Measurements from ENCODE around the gene UBAP1L.
"Not testable (repeated sequence)": the region's sequence is repeated elsewhere in the genome, so short reads cannot be mapped to it uniquely, and the experiment has no call there.

Gene UBAP1L

GRCh38 chr15:65115086-65115485 lies at the start of gene UBAP1L:
Gene UBAP1L (minus strand): TSS chr15:65115200. CDS start chr15:65106215, 8,985 bp downstream.
- DNase-seq (ENCODE audit: low spot score), result no peak

DNA sequence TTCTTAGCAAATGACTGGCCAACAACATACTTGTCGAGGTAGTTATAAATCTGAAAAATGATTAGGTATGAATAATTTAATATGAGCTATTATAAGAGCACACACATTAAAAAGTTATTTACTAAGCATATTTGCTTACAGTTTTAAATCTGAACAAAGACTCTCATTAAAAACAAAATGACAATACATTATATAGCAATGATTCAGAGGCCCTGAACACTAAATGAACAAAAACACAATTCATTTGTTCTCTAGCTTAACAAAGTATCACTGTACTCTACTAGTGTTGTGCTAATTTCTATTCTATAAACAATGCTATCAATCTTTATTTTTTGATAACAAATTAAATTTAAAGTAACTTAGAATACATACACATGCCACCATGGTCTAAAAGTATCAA lies 49.1 kb upstream of the UBAP1L start:
- DNase-seq (ENCODE audit: low spot score), result no peak

DNA sequence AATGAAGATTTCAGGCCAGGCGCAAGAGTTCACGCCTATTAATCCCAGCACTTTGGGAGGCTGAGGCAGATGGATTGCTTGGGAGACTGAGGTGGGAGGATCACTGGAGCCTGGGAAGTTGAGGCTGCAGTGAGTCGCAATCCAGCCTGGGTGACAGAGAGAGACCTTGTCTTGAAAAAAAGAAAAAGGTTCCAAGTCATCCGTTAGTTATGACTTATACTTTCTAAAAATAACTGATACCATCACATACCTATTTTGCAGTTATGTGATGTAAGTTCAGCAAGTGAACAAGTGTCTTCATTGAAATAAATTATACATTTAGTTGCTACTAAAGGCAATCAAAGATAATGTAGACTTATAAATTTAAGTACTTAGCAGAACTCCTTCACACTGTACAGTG lies 48.0 kb upstream of the UBAP1L start:
- no peak for DNase-seq (ENCODE audit: low spot score)

GRCh38 chr15:65156692-65157091 lies 41.7 kb upstream of the UBAP1L start:
- DNase-seq (ENCODE audit: low spot score), result no peak

- DNase-seq (ENCODE audit: low spot score), result no peak
Observed at GRCh38 chr15:65154720-65155119, 39.7 kb upstream of the UBAP1L start.

DNA sequence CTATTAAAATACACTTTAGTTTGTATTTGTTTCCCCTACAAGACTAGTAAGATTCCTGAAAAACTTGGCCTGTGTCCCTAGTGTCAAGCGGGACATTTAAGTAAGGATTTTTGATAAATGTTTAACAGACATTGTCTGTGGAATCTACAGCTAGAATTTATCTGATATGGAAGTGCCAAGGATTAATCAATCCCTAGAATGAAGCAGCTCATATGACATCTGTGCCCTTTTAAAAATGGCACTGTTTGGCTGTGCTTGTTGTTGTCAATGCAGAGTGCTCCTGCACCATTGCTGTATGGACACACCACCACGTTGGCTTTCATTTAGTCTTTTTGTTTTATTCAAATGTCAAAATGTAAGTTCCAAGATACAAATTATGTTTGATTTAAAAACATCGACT lies 32.9 kb upstream of the UBAP1L start:
- DNase-seq (ENCODE audit: low spot score), result no peak

- DNase-seq (ENCODE audit: low spot score), result no peak
Observed at GRCh38 chr15:65146438-65146837, 31.4 kb upstream of the UBAP1L start.

GRCh38 chr15:65138631-65139030 lies 23.6 kb upstream of the UBAP1L start:
- DNase-seq (ENCODE audit: low spot score), result not testable (repeated sequence)

GRCh38 chr15:65137893-65138292 lies 22.9 kb upstream of the UBAP1L start:
- not testable (repeated sequence) for DNase-seq (ENCODE audit: low spot score)

GRCh38 chr15:65137089-65137488 lies 22.1 kb upstream of the UBAP1L start:
- not testable (repeated sequence) for DNase-seq (ENCODE audit: low spot score)

DNA sequence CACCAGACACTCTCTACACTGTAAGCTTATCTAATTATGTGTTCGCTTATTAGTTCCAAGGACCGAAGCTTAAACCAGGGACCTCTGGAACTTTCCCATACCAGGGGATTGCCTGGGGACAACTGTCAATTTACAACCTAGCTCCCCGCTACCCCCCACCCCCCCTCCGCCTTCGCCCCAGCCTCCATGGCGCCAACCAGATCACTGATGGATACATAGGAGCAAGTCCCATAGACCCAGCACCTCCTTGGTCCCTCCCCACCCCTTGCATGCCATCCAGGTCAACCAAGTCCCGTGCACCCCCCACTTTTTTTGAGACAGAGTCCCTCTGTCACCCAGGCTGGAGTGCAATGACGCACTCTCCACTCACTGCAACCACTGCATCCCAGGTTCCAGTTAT lies 19.5 kb upstream of the UBAP1L start:
- DNase-seq (ENCODE audit: low spot score), result no peak

- peak; percentile 92 for DNase-seq (ENCODE audit: low spot score)
Observed at GRCh38 chr15:65133548-65134200, 18.7 kb upstream of the UBAP1L start, which contains the start of gene PDCD7. Gene PDCD7 (minus strand): TSS chr15:65133808. CDS start chr15:65133781, 27 bp downstream.

DNA sequence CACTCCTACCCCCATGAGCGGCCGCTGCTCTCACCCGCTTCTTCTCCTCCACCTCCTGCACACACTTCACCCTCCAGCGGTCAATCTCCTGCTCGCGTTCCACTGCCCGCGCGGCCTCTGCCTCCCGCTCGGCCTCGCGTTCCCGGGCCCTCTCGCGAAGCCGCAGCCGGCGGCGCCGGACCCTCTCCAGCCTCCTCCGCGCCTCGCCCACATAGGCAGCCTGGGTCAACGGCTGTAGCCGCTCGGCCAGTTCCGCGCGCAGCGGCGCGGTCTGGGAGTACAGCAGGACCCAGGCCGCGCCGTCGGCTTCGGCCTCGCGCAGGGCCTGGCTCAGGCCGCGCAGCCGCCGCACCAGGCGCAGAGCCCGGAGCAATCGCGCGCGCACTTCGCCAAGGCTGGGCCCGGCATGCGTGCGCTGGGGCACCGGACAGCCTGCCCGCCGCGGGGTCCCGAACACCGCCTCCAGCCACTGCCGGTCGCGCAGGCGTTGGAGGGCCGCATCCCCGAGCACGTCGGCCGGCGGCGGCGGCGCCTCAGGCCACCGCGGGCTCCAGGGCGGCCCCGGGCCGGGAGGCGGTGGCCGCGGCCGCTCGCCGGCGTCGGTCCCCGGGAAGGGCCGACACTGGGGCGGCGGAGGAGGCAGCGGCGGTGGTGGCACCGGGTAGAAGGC lies 18.0 kb upstream of the UBAP1L start:
- DNase-seq (ENCODE audit: low spot score), result peak; percentile 79

GRCh38 chr15:65130941-65131340 lies 15.9 kb upstream of the UBAP1L start:
- DNase-seq (ENCODE audit: low spot score), result no peak

DNA sequence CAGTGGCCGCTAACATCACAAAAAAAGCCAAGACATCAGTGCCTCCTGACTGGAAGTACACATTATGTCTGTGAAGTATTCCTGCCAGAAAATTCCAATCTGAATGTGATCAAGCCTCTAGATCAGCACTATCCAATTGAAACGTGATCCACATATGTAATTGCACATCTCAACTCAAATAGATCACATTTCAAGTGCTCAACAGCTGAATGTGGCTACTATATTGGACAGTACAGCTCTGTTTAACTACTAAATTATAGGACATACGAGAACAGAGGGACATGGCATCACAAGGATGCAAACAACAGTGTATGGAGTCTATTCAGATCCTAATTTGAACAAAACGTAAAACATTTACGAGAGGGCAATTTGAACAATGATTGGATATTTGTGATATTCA lies 542 bp upstream of the UBAP1L start:
- no peak for DNase-seq (ENCODE audit: low spot score)

GRCh38 chr15:65110676-65111292 lies 4.2 kb downstream of the UBAP1L start:
- no peak for DNase-seq (ENCODE audit: low spot score)

DNA sequence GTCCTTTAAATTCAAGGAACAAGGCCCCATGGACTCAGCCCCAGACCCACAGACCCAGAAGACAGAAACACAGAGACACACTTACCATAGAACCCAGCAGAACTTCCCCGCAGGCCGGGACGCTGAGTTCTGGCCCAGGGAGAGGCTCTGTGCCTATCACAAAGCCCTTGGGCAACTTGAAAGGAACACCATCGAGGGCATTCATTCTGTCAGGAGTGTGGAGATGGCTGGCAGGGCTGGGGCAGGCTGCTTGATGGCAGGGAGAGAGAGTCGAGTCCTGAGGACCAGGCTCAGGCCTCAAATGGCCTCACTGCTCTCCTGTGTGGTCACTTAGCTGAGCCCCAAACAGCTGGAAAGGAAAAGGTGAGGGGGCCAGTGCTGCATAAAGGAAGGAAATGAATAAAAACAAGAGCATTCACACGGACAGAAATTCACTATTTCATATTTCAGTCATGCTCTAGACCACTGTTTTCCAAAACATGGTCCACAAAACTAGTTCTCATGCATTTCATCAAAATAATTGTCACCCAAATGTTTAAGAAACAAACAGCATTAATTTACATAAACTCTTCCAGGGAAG lies 8.9 kb downstream of the UBAP1L start:
- no peak for DNase-seq (ENCODE audit: low spot score)

DNA sequence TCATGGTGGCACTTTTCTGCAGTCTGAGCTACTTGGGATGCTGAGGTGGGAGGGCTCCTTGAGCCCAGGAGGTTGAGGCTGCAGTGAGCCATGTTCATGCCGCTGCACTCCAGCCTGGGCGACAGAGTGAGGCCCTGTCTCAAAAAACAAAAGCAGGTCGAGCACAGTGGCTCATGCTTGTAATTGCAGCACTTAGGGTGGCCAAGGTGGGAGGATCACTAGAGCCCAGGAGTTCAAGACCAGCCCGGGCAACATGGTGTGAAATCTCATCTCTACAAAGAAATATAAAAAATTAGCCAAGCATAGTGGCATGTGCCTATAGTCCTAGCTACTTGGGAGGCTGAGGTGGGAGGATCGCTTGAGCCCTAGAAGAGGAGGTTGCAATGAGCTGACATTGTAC lies 10.0 kb downstream of the UBAP1L start:
- no peak for DNase-seq (ENCODE audit: low spot score)

GRCh38 chr15:65102912-65103311 lies 12.1 kb downstream of the UBAP1L start:
- DNase-seq (ENCODE audit: low spot score), result no peak

DNA sequence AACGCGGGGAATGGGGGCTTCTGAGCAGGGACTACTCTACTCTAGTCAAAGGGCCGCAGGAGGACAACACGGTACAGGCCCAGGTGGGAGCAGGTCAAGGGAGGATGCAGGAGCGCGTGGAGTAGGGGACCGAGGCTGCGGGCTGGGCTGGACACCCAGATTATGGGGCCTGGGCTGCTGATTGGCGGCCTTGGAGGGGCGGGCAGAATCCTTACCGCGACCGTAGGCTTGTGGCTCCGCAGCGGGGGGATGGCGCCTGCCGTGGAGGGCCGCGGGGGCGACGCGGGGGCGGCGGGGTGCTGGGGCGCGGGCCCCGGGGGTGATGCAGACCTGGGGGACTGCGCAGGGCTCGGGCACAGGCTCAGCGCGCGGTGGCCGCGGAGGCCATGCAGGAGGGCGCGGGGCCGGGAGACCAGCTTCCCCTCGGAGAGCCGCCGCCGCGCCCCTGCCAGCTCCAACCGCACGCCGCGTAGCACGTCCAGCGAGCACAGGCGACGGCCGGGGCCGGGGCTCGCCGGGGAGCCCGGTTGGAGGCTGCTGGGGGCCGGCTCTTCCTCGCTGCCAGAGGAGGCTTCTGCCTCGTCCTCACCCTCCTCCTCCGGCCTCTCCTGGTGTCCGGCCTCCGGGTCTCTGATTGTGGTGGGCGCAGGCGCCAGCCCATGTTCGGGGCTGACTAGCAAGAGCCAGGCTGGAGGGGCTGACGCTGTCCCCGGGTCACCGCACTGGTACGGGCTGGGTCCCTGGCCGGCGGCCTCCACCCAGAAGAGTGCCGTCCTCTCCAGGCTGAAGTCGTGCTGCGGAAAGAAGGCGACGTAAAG lies 12.9 kb downstream of the UBAP1L start:
- no peak for DNase-seq (ENCODE audit: low spot score)

DNA sequence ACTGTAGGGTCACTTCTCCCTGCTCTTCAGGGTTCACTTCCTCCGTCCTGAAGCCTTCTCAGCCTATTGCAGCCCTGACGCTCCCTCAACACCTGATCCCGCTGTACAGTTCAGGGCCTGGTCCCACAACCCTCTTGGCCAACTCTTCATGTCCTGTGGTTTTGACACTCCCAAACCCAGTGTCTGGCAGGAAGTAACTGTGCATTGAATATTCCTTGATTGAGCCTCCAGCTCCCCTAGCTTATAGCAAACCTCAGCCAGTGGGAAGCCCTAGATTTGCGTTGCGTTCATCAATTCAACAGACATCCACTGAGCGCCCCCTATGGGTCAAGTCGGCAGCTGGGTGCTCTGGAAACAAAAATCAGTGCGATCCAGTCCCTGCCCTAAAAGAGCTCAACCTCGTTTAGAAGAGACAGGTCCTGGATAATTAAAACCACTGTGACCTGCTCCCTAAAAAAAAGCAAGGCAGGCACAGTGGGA lies 13.5 kb downstream of the UBAP1L start:
- DNase-seq (ENCODE audit: low spot score), result peak; percentile 79

DNA sequence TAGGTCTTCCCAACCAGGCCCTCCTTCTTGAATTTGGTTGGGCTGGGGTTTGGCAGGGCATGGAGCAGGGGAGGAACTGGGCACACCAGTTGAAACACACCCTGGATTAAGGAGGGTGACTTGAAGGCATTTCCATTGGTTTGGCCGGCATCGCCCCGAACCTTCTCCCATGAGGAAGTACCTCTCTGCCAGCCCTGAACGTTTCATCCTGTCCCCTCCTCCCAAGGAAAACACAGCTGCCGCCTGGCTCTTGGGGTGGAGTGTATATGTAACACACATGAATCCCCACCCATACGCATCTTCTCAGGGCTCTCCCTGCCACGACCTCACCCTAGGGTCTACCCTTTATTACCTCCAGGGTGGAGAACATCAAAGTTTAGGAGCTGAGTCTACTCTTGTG lies 14.6 kb downstream of the UBAP1L start:
- DNase-seq (ENCODE audit: low spot score), result no peak

All from GM03348 (cell line).